ENCODE measurements around the gene REPS1. TPM values are rescaled to one million over a fixed set of nuclear protein-coding genes. Genes with fewer than 3 reads are reported as not detected.

Gene REPS1
- total RNA-seq, 1 experiment from 2014 or later, result 74.4 TPM

- Histone ChIP-seq H3K4me1 (ENCODE audit: insufficient read depth, low read length) (no peaks in the 10 kb centered on the region), H3T11ph (ENCODE audit: low read length) (no peak overlapping the region), H3K23me2 (ENCODE audit: insufficient read length, low read depth, low read length, poor library complexity, severe bottlenecking) (no peaks in the 10 kb centered on the region), H3K79me1 (ENCODE audit: insufficient read depth, low read depth, low read length, poor library complexity, severe bottlenecking) (no peaks in the 10 kb centered on the region), H2BK12ac (ENCODE audit: insufficient read length, low read depth, low read length) (no peak overlapping the region), H3K23ac (ENCODE audit: insufficient read length, low read depth, low read length) (no peak overlapping the region), H2AFZ (ENCODE audit: low read length) (no peak overlapping the region), H3K14ac (ENCODE audit: insufficient read depth, low read length) (no peak overlapping the region), H3K9ac (ENCODE audit: extremely low read depth, insufficient read length, low read length) (no peak overlapping the region), H4K8ac (replicated peaks; ENCODE audit: insufficient read length, low read depth, low read length) (no peak overlapping the region), H2AK5ac (ENCODE audit: insufficient read length, low read length) (no peak overlapping the region), H3K27me3 (ENCODE audit: insufficient read depth, low read length) (no peaks in the 10 kb centered on the region), H3K79me2 (ENCODE audit: insufficient read depth, low read length) (no peaks in the 10 kb centered on the region), H2BK15ac (ENCODE audit: low read depth, low read length) (no peak overlapping the region), H2BK120ac (ENCODE audit: low read depth, low read length, poor library complexity, severe bottlenecking) (no peak overlapping the region), H3K56ac (ENCODE audit: insufficient read length, low read depth, low read length) (no peak overlapping the region), H3K4ac (ENCODE audit: low read depth, low read length) (no peak overlapping the region), H3K4me2 (ENCODE audit: insufficient read depth, insufficient read length, low read length) (no peak overlapping the region), H3K9me3 (ENCODE audit: control insufficient read depth, low read depth, low read length) (no peaks in the 10 kb centered on the region), H3K18ac (ENCODE audit: insufficient read length, low read depth, low read length) (no peak overlapping the region), H2BK5ac (ENCODE audit: insufficient read length, low read length) (no peak overlapping the region), H2BK20ac (ENCODE audit: low read depth, low read length, poor library complexity, severe bottlenecking) (no peak overlapping the region), H3K27ac (ENCODE audit: insufficient read length, low read depth, low read length) (no peak overlapping the region), H4K91ac (ENCODE audit: insufficient read length, low read depth, low read length) (no peak overlapping the region), H4K5ac (ENCODE audit: insufficient read length, low read depth, low read length) (no peak overlapping the region), H4K20me1 (ENCODE audit: control insufficient read depth, insufficient read depth, insufficient read length) (no peaks in the 10 kb centered on the region)
- no peaks in the 10 kb centered on the region; a peak in 1 of 5 replicates for H3K9me3 Mint-ChIP-seq
- TF ChIP-seq CTCF (conservative IDR thresholded peaks at IDR 0.05), result no peak
- H3K27me3 Mint-ChIP-seq (ENCODE audit: low read depth), result no peaks in the 10 kb centered on the region; the same call in 1 of the 2 replicates
- WGBS (ENCODE audit: extremely low coverage, insufficient read length, low lambda C conversion rate), result no CpG with 5 or more reads among the region's 6 CpGs
- DNase-seq, result no peak
- peaks cover 3% of the 10 kb centered on the region in 2 experiments; a peak in 2 of 4 replicates for H3K4me1 Mint-ChIP-seq
- H3K36me3 Mint-ChIP-seq (ENCODE audit: insufficient read depth in 1 of 3, low read depth in 3 of 3), result no peaks in the 10 kb centered on the region
- H3K4me3 Mint-ChIP-seq, result no peak overlapping the region
- no peak overlapping the region for H3K27ac Mint-ChIP-seq
Measured at GRCh38 chr6:138856654-138857053, 131.4 kb downstream of the REPS1 start.

Other genes with a start within 250 kb of the REPS1 start
- gene CCDC28A, start 214.5 kb downstream of the REPS1 start, total RNA-seq (2021), result 12.0 and 12.9 TPM in 2 replicates
- not detected in 2 replicates for gene ECT2L, start 192.2 kb downstream of the REPS1 start, total RNA-seq (2021)
- gene ABRACL, start 40.5 kb upstream of the REPS1 start, total RNA-seq (2021), result 121 and 123 TPM in 2 replicates
- gene HECA, start 146.8 kb upstream of the REPS1 start, total RNA-seq (2021), result 4.8 and 5.0 TPM in 2 replicates